Thymus (tissue), 11 donors: ENCODE results near the gene CCDC18. TPM values are rescaled to one million over a fixed set of nuclear protein-coding genes. Genes with fewer than 3 reads are reported as not detected.
"Not testable (repeated sequence)": the region's sequence is repeated elsewhere in the genome, so short reads cannot be mapped to it uniquely, and the experiment has no call there.

Experiments used
- DNase-seq, 9 donors: peaks; one replicate each; pipeline ENCODE4 v3.0.0-alpha.2; 2013; ENCODE audit warnings: low spot score in 9 of 9, low read depth in 6 of 9, missing footprints in 1 of 9
- H3K27ac ChIP-seq, 2 donors: one replicate each; pipeline ENCODE4 v1.5.1; 2013; ENCODE audit warnings: control low read depth in 1 of 2, low read depth in 1 of 2, low read length in 1 of 2, mild to moderate bottlenecking in 1 of 2, moderate library complexity in 1 of 2
- H3K27me3 ChIP-seq, 2 donors: one replicate each; pipeline ENCODE4 v1.5.1; 2013; ENCODE audit warnings: low read length in 1 of 2; ENCODE audit not compliant: control insufficient read depth in 2 of 2, insufficient read depth in 1 of 2
- H3K36me3 ChIP-seq, 2 donors: one replicate each; pipeline ENCODE4 v1.5.1; 2013; ENCODE audit warnings: low read length in 1 of 2, mild to moderate bottlenecking in 1 of 2, moderate library complexity in 1 of 2; ENCODE audit not compliant: control insufficient read depth in 2 of 2, insufficient read depth in 2 of 2
- H3K4me1 ChIP-seq, 2 donors: one replicate each; pipeline ENCODE4 v1.5.1; 2013; ENCODE audit warnings: low read length in 2 of 2; ENCODE audit not compliant: control insufficient read depth in 2 of 2, insufficient read depth in 2 of 2
- H3K4me3 ChIP-seq, 2 donors: one replicate each; pipeline ENCODE4 v1.5.1; 2013; ENCODE audit warnings: low read length in 2 of 2, control low read depth in 1 of 2, mild to moderate bottlenecking in 1 of 2
- H3K9me3 ChIP-seq, 2 donors: one replicate each; pipeline ENCODE4 v1.5.1; 2013; ENCODE audit warnings: low read length in 1 of 2, mild to moderate bottlenecking in 1 of 2; ENCODE audit not compliant: control insufficient read depth in 2 of 2, insufficient read depth in 1 of 2
- WGBS: extraction: QIAGEN DNeasy Blood & Tissue Kit; methylation state at CpG from one replicate; pipeline ENCODE4 v1.1.7; 2013; 5-methylcytosine and 5-hydroxymethylcytosine counted together
- polyA plus RNA-seq: library from polyadenylated mRNA; stranded (reverse); fragments of 200-250 nt; gene quantifications from one replicate; pipeline ENCODE4 v1.2.3, GENCODE V29; 2013
- total RNA-seq: library from RNA; stranded (reverse); fragments of 120-200 nt; gene quantifications from one replicate; pipeline ENCODE4 v1.2.4, GENCODE V29; 2013
- donor health status: healthy.

The CCDC18 gene
- total and polyA plus RNA-seq, 2 donors = 13.3 to 21.0 TPM

GRCh38 chr1:93215322-93215721 is 34.8 kb downstream of the CCDC18 start:
- Histone ChIP-seq H3K4me3 (no peak overlapping the region), H3K36me3 (peaks cover 4 to 13% of the 10 kb centered on the region in 2 donors)

GRCh38 chr1:93219443-93219842 is 38.9 kb downstream of the CCDC18 start:
- peak; percentile 8 to 65 (median 23) for DNase-seq
- H3K36me3 ChIP-seq = peaks cover 0 to 35% of the 10 kb centered on the region in 2 donors
- no peaks in the 10 kb centered on the region for H3K9me3 ChIP-seq
- peak overlapping the region; percentile 11 to 19 for H3K4me3 ChIP-seq
- WGBS = 28% methylated on average over 6 of the region's 6 CpGs
- no peaks in the 10 kb centered on the region for H3K27me3 ChIP-seq
- peak overlapping the region in 1 of 2 donors; percentile 7 for H3K27ac ChIP-seq
- H3K4me1 ChIP-seq = no peaks in the 10 kb centered on the region

More at GRCh38 chr1:93215322-93215721, 34.8 kb downstream of the CCDC18 start:
- no peaks in the 10 kb centered on the region for H3K9me3 ChIP-seq
- H3K27me3 ChIP-seq = no peaks in the 10 kb centered on the region
- 98% methylated on average over 2 of the region's 2 CpGs for WGBS
- DNase-seq = no peak
- no peaks in the 10 kb centered on the region for H3K4me1 ChIP-seq
- H3K27ac ChIP-seq = no peak overlapping the region

GRCh38 chr1:93220716-93221115 is 40.2 kb downstream of the CCDC18 start:
- WGBS = 98% methylated on average over 5 of the region's 5 CpGs
- not testable (repeated sequence) for DNase-seq
- H3K36me3 ChIP-seq = peaks cover 0 to 33% of the 10 kb centered on the region in 2 donors

GRCh38 chr1:93221913-93222312 is 41.4 kb downstream of the CCDC18 start:
- 94% methylated on average over 3 of the region's 3 CpGs for WGBS
- Histone ChIP-seq H3K36me3 (peaks cover 0 to 36% of the 10 kb centered on the region in 2 donors), H3K4me1 (no peaks in the 10 kb centered on the region), H3K27ac (no peak overlapping the region), H3K4me3 (no peak overlapping the region), H3K9me3 (no peaks in the 10 kb centered on the region), H3K27me3 (no peaks in the 10 kb centered on the region)
- DNase-seq = no peak

More at GRCh38 chr1:93220716-93221115, 40.2 kb downstream of the CCDC18 start:
- H3K9me3 ChIP-seq, H3K4me3 ChIP-seq, H3K4me1 ChIP-seq, H3K27me3 ChIP-seq, H3K27ac ChIP-seq: not testable (repeated sequence)

- H3K36me3 ChIP-seq = peaks cover 0 to 39% of the 10 kb centered on the region in 2 donors
These were observed 42.6 kb downstream of the CCDC18 start for GRCh38 chr1:93223023-93223675.

GRCh38 chr1:93235261-93235660 is 54.7 kb downstream of the CCDC18 start:
- no peaks in the 10 kb centered on the region for H3K4me1 ChIP-seq
- peaks cover 3 to 33% of the 10 kb centered on the region in 2 donors for H3K36me3 ChIP-seq
- H3K27ac ChIP-seq = no peak overlapping the region
- no peaks in the 10 kb centered on the region for H3K27me3 ChIP-seq
- DNase-seq = no peak
- H3K9me3 ChIP-seq = no peaks in the 10 kb centered on the region
- H3K4me3 ChIP-seq = no peak overlapping the region

More at GRCh38 chr1:93223023-93223675, 42.6 kb downstream of the CCDC18 start:
- no peaks in the 10 kb centered on the region for H3K9me3 ChIP-seq
- no peaks in the 10 kb centered on the region for H3K4me1 ChIP-seq
- H3K27me3 ChIP-seq = no peaks in the 10 kb centered on the region
- no peak overlapping the region for H3K4me3 ChIP-seq
- no peak overlapping the region for H3K27ac ChIP-seq
- no peak for DNase-seq
- whole genome bisulfite sequencing = 97% methylated on average over 2 of the region's 2 CpGs

- H3K27ac ChIP-seq = no peak overlapping the region
- H3K9me3 ChIP-seq = peaks cover 0 to 5% of the 10 kb centered on the region in 2 donors
- H3K27me3 ChIP-seq = no peaks in the 10 kb centered on the region
- no peak for DNase-seq
- peaks cover 12 to 46% of the 10 kb centered on the region in 2 donors for H3K36me3 ChIP-seq
- no peak overlapping the region for H3K4me3 ChIP-seq
- no peaks in the 10 kb centered on the region for H3K4me1 ChIP-seq
These were observed 56.5 kb downstream of the CCDC18 start for GRCh38 chr1:93237021-93237420.

- Histone ChIP-seq H3K9me3 (peaks cover 6 to 14% of the 10 kb centered on the region in 2 donors), H3K36me3 (peaks cover 26 to 56% of the 10 kb centered on the region in 2 donors), H3K27me3 (no peaks in the 10 kb centered on the region), H3K4me1 (no peaks in the 10 kb centered on the region), H3K4me3 (no peak overlapping the region), H3K27ac (no peak overlapping the region)
- DNase-seq = no peak
- 97% methylated on average over 1 of the region's 1 CpG for WGBS
These were observed 57.9 kb downstream of the CCDC18 start for GRCh38 chr1:93238425-93238824.

- Histone ChIP-seq H3K27me3 (no peaks in the 10 kb centered on the region), H3K4me3 (no peak overlapping the region), H3K9me3 (peaks cover 6 to 15% of the 10 kb centered on the region in 2 donors), H3K36me3 (peaks cover 30 to 56% of the 10 kb centered on the region in 2 donors), H3K27ac (no peak overlapping the region), H3K4me1 (no peaks in the 10 kb centered on the region)
- no peak for DNase-seq
- 98% methylated on average over 3 of the region's 3 CpGs for WGBS
These were observed 59.3 kb downstream of the CCDC18 start for GRCh38 chr1:93239863-93240262.
